Neural cell (in vitro differentiated cells): Measurements from ENCODE around the gene CHN1.

Experiments used
- CTCF ChIP-seq: fragments of 450-650 bp; IDR thresholded peaks from 2 replicates; pipeline ENCODE4 v1.5.1; 2014; ENCODE audit warnings: antibody characterized with exemption, mild to moderate bottlenecking, moderate library complexity; ENCODE audit not compliant: poor library complexity, severe bottlenecking
- EZH2 ChIP-seq: fragments of 200-600, 300-800 bp; shearing (Covaris generic), sonication (generic); IDR thresholded peaks from 2 replicates; pipeline ENCODE4 v1.6.1; 2014; ENCODE audit warnings: antibody characterized with exemption, low read length, borderline replicate concordance, mild to moderate bottlenecking; ENCODE audit not compliant: insufficient read depth, poor library complexity, severe bottlenecking
- MXI1 ChIP-seq: fragments of 450-650 bp; conservative IDR thresholded peaks from 2 replicates; pipeline ENCODE4 v1.6.1; 2014; ENCODE audit warnings: antibody characterized with exemption, mild to moderate bottlenecking; ENCODE audit not compliant: poor library complexity, severe bottlenecking
- POLR2AphosphoS5 ChIP-seq: IDR thresholded peaks from 2 replicates; pipeline ENCODE4 v1.6.1; 2012
- RAD21 ChIP-seq: fragments of 450-650 bp; conservative IDR thresholded peaks from 2 replicates; pipeline ENCODE4 v1.6.1; 2014; ENCODE audit warnings: antibody characterized with exemption, mild to moderate bottlenecking, moderate library complexity
- REST ChIP-seq: IDR thresholded peaks from 2 replicates; pipeline ENCODE4 v1.6.1; 2012; ENCODE audit warnings: borderline replicate concordance
- SMC3 ChIP-seq: fragments of 450-650 bp; conservative IDR thresholded peaks from 2 replicates; pipeline ENCODE4 v1.6.1; 2014; ENCODE audit warnings: antibody characterized with exemption, mild to moderate bottlenecking, moderate library complexity; ENCODE audit not compliant: poor library complexity
- TAF1 ChIP-seq: IDR thresholded peaks from 2 replicates; pipeline ENCODE4 v1.6.1; 2012; ENCODE audit warnings: low read depth

DNA sequence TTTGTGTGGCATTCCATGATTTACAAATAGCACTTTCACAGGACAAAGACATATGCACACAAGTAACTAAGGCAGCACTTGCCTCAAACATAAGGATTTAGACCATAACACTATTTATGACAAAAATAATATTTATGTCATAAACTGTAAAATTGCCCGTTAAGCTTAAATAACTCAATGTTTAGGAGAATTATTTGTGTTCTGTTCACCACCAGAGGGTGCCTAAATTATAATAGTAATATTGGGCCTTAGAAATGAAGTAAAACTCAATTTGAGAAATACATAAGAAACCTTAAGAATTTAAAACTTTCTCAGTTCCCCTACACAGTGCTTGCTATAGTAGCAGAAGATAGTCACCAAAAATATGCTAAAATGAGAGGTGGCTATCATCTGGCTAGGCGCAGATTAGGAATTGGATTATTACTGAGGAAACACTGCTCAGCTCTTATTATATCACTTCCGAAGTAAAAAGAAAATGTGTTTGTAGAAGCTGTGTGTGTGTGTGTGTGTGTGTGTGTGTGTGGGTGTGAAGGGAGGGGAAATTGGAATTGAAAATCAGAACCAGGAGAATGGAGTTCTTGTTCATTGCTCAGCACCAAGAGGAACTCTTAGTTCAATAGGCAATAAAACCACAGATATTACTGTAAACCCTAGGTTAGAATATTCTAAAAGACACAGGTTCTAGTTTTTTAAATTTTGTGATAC is 4.9 kb upstream of the CHN1 start:
- TF ChIP-seq CTCF (no peak), MXI1 (no peak), EZH2 (no peak), POLR2AphosphoS5 (no peak), TAF1 (no peak), RAD21 (no peak), REST (no peak), SMC3 (no peak)
